Liver (tissue), 9 donors: ENCODE results near the gene OCA2. TPM values are rescaled to one million over a fixed set of nuclear protein-coding genes. Genes with fewer than 3 reads are reported as not detected.

Experiments used
- DNase-seq: peaks from one replicate; pipeline ENCODE4 v3.0.0-alpha.2; 2017; ENCODE audit warnings: low spot score
- H3K27ac ChIP-seq, 2 donors: one replicate each; pipeline ENCODE4 v1.7.0; 2013; ENCODE audit warnings: inconsistent platforms in 2 of 2, low read length in 2 of 2, control low read depth in 1 of 2, low read depth in 1 of 2, mild to moderate bottlenecking in 1 of 2
- H3K27me3 ChIP-seq, 4 donors: one replicate each; pipeline versions ENCODE4 v1.6.1 to v1.7.0; 2013; ENCODE audit warnings: low read length in 3 of 4, inconsistent platforms in 1 of 4, mild to moderate bottlenecking in 1 of 4, moderate library complexity in 1 of 4; ENCODE audit not compliant: control insufficient read depth in 4 of 4, insufficient read depth in 4 of 4
- H3K36me3 ChIP-seq, 4 donors: one replicate each; pipeline versions ENCODE4 v1.6.1 to v1.7.0; 2013; ENCODE audit warnings: low read length in 3 of 4, mild to moderate bottlenecking in 3 of 4, low read depth in 1 of 4, moderate library complexity in 1 of 4; ENCODE audit not compliant: control insufficient read depth in 4 of 4, insufficient read depth in 3 of 4
- H3K4me1 ChIP-seq, 4 donors: one replicate each; pipeline versions ENCODE4 v1.6.1 to v1.7.0; 2013; ENCODE audit warnings: low read length in 3 of 4, mild to moderate bottlenecking in 3 of 4, moderate library complexity in 1 of 4; ENCODE audit not compliant: control insufficient read depth in 4 of 4, insufficient read depth in 4 of 4
- H3K4me3 ChIP-seq, 3 donors: one replicate each; pipeline versions ENCODE4 v1.6.1 to v1.7.0; 2013; ENCODE audit warnings: low read length in 3 of 3, control low read depth in 1 of 3, low read depth in 1 of 3, mild to moderate bottlenecking in 1 of 3
- H3K9ac ChIP-seq, 2 donors: one replicate each; pipeline ENCODE4 v1.7.0; 2013; ENCODE audit warnings: low read length in 2 of 2, mild to moderate bottlenecking in 2 of 2, moderate library complexity in 2 of 2, control low read depth in 1 of 2, low read depth in 1 of 2
- H3K9me3 ChIP-seq, 4 donors: one replicate each; pipeline versions ENCODE4 v1.6.1 to v1.7.0; 2013; ENCODE audit warnings: low read length in 3 of 4; ENCODE audit not compliant: control insufficient read depth in 4 of 4
- CTCF ChIP-seq: fragments of 150-350 bp; IDR thresholded peaks from 2 replicates; pipeline ENCODE4 v1.5.1; 2017; ENCODE audit warnings: improper control_type of control experiment, low read depth, low read length; ENCODE audit not compliant: missing input control
- FOXA1 ChIP-seq: IDR thresholded peaks from 2 replicates; pipeline ENCODE4 v1.6.1; 2016; ENCODE audit warnings: antibody characterized with exemption
- GABPA ChIP-seq, 2 donors: IDR thresholded peaks in 1 of 2; conservative IDR thresholded peaks in 1 of 2; 2 replicates each; pipeline ENCODE4 v1.6.1; 2016; ENCODE audit warnings: antibody characterized with exemption in 2 of 2, mild to moderate bottlenecking in 1 of 2, moderate library complexity in 1 of 2
- HNF4G ChIP-seq: IDR thresholded peaks from 2 replicates; pipeline ENCODE4 v1.6.1; 2016; ENCODE audit warnings: antibody characterized with exemption
- JUND ChIP-seq, 2 donors: IDR thresholded peaks; 2 replicates each; pipeline ENCODE4 v1.6.1; 2016; ENCODE audit warnings: antibody characterized with exemption in 2 of 2
- RAD21 ChIP-seq, 2 donors: IDR thresholded peaks; 2 replicates each; pipeline ENCODE4 v1.6.1; 2016; ENCODE audit warnings: antibody characterized with exemption in 2 of 2, mild to moderate bottlenecking in 2 of 2
- RXRA ChIP-seq, 2 donors: IDR thresholded peaks; 2 replicates each; pipeline ENCODE4 v1.6.1; 2017 to 2018; ENCODE audit warnings: antibody characterized with exemption in 2 of 2, mild to moderate bottlenecking in 1 of 2
- SP1 ChIP-seq: IDR thresholded peaks from 2 replicates; pipeline ENCODE4 v1.6.1; 2018; ENCODE audit warnings: antibody characterized with exemption, mild to moderate bottlenecking
- TAF1 ChIP-seq: conservative IDR thresholded peaks from 2 replicates; pipeline ENCODE4 v1.6.1; 2016; ENCODE audit warnings: antibody characterized with exemption, mild to moderate bottlenecking
- YY1 ChIP-seq: IDR thresholded peaks from 2 replicates; pipeline ENCODE4 v1.6.1; 2016; ENCODE audit warnings: antibody characterized with exemption, mild to moderate bottlenecking
- WGBS: extraction: QIAGEN DNeasy Blood & Tissue Kit; methylation state at CpG from one replicate; pipeline ENCODE4 v1.1.7; 2013; 5-methylcytosine and 5-hydroxymethylcytosine counted together
- polyA plus RNA-seq, 2 donors: library from polyadenylated mRNA; stranded (reverse) in 1 of 2; unstranded in 1 of 2; fragments of 200-250 nt in 1 of 2; fragments of >200 nt in 1 of 2; fragmentation: Nextera tagmentation in 1 of 2; extraction: Ambion mirVana in 1 of 2; gene quantifications; one replicate each; pipeline versions ENCODE4 v1.2.1 to v1.2.3, GENCODE V29; 2013 to 2015
- total RNA-seq, 2 donors: library from RNA; depleted of rRNA; stranded (reverse); fragments of >200 nt; gene quantifications; one replicate each; pipeline ENCODE4 v1.2.3, GENCODE V29; 2014
- TF ChIP-seq, protein P1 (sequence below): IDR thresholded peaks from 2 replicates; pipeline ENCODE4 v1.6.1; 2016; ENCODE audit warnings: antibody characterized with exemption
- TF ChIP-seq, protein P2 (sequence below): IDR thresholded peaks from 2 replicates; pipeline ENCODE4 v1.6.1; 2016; ENCODE audit warnings: antibody characterized with exemption
- TF ChIP-seq, protein P3 (sequence below): IDR thresholded peaks from 2 replicates; pipeline ENCODE4 v1.6.1; 2016; ENCODE audit warnings: antibody characterized with exemption
- donor health status: healthy.
- donor health status: healthy.
- donor health status: healthy.
- donor health status: healthy.
- donor health status: healthy.

The OCA2 gene
- total and polyA plus RNA-seq, 4 donors: 0.02 to 0.56 (median 0.15) TPM

- Histone ChIP-seq H3K9ac (no peak overlapping the region), H3K36me3 (no peaks in the 10 kb centered on the region), H3K9me3 (peaks cover 0 to 2% (median 0%) of the 10 kb centered on the region in 4 donors), H3K4me3 (no peak overlapping the region), H3K27me3 (no peaks in the 10 kb centered on the region), H3K4me1 (no peaks in the 10 kb centered on the region), H3K27ac (no peak overlapping the region)
- no peak for DNase-seq
- 89% methylated on average over 5 of the region's 5 CpGs for WGBS
- TF ChIP-seq, protein P1, sequence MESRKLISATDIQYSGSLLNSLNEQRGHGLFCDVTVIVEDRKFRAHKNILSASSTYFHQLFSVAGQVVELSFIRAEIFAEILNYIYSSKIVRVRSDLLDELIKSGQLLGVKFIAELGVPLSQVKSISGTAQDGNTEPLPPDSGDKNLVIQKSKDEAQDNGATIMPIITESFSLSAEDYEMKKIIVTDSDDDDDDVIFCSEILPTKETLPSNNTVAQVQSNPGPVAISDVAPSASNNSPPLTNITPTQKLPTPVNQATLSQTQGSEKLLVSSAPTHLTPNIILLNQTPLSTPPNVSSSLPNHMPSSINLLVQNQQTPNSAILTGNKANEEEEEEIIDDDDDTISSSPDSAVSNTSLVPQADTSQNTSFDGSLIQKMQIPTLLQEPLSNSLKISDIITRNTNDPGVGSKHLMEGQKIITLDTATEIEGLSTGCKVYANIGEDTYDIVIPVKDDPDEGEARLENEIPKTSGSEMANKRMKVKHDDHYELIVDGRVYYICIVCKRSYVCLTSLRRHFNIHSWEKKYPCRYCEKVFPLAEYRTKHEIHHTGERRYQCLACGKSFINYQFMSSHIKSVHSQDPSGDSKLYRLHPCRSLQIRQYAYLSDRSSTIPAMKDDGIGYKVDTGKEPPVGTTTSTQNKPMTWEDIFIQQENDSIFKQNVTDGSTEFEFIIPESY: no peak
- TF ChIP-seq SP1 (no peak), YY1 (no peak), GABPA (IDR thresholded peaks at IDR 0.05 in 1 of 2, conservative IDR thresholded peaks at IDR 0.05 in 1 of 2) (no peak), TAF1 (no peak)
- TF ChIP-seq, protein P2, sequence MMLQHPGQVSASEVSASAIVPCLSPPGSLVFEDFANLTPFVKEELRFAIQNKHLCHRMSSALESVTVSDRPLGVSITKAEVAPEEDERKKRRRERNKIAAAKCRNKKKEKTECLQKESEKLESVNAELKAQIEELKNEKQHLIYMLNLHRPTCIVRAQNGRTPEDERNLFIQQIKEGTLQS: no peak
Measured at GRCh38 chr15:27899583-27900285, 199.4 kb downstream of the OCA2 start.

DNA sequence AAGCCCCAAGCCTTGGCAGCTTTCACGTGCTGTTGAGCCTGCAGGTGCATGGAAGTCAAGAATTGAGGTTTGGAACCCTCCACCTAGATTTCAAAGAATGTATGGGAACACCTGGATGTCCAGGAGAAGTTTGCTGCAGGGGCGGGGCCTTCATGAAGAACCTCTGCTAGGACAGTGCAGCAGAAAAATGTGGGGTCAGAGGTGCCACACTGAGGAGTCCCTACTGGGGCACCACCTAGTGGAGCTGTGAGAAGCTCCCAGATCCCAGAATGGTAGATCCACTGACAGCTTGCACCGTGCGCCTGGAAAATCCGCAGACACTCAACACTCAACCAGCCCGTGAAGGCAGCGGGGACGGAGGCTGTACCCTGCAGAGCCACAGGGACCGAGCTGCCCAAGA, 201.6 kb downstream of the OCA2 start:
- peaks cover 0 to 7% (median 2%) of the 10 kb centered on the region in 4 donors for H3K9me3 ChIP-seq
- 87% methylated on average over 9 of the region's 9 CpGs for WGBS
- no peak for DNase-seq

More for the DNA sequence above, 201.6 kb downstream of the OCA2 start:
- no peaks in the 10 kb centered on the region for H3K27me3 ChIP-seq
- H3K9ac ChIP-seq: no peak overlapping the region
- H3K27ac ChIP-seq: no peak overlapping the region
- H3K4me1 ChIP-seq: no peaks in the 10 kb centered on the region
- H3K36me3 ChIP-seq: no peaks in the 10 kb centered on the region
- TF ChIP-seq SP1: no peak
- no peak for TF ChIP-seq GABPA (IDR thresholded peaks at IDR 0.05 in 1 of 2, conservative IDR thresholded peaks at IDR 0.05 in 1 of 2)
- no peak for TF ChIP-seq CTCF
- TF ChIP-seq HNF4G: no peak
- TF ChIP-seq, protein P1: no peak
- no peak for TF ChIP-seq JUND (IDR thresholded peaks at IDR 0.05)
- no peak for TF ChIP-seq RAD21 (IDR thresholded peaks at IDR 0.05)
- no peak for TF ChIP-seq RXRA (IDR thresholded peaks at IDR 0.05)
- no peak for TF ChIP-seq FOXA1
- TF ChIP-seq TAF1: no peak
- TF ChIP-seq, protein P3, sequence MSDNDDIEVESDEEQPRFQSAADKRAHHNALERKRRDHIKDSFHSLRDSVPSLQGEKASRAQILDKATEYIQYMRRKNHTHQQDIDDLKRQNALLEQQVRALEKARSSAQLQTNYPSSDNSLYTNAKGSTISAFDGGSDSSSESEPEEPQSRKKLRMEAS: no peak
- no peak for TF ChIP-seq YY1
- no peak overlapping the region for H3K4me3 ChIP-seq
